HG02642 (cell line): ENCODE measurements around the gene CCDC12.
"Not testable (repeated sequence)": the region's sequence is repeated elsewhere in the genome, so short reads cannot be mapped to it uniquely, and the experiment has no call there.

ENCODE experiments used
- ATAC-seq: cut with Tn5 transposase; IDR thresholded peaks from one replicate; pipeline ENCODE4 v1.9.1; 2021; ENCODE audit warnings: mild to moderate bottlenecking; ENCODE audit not compliant: unreplicated experiment, poor library complexity

CCDC12 gene

DNA sequence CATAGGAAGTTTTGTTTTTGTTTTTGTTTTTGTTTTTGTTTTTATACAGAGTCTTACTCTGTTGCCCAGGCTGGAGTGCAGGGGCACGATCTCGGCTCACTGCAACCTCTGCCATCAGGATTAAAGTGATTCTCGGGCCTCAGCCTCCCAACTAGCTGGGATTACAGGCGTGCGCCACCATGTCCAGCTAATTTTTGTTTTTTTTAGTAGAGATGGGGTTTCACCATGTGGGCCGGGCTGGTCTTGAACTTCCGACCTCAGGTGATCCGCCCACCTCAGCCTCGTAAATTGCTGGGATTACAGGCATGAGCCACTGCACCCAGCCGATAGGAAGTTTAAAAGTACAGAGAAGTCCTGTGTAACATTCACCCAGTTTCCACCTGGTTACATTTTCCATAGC, 65.6 kb downstream of the CCDC12 start:
- ATAC-seq: not testable (repeated sequence)

DNA sequence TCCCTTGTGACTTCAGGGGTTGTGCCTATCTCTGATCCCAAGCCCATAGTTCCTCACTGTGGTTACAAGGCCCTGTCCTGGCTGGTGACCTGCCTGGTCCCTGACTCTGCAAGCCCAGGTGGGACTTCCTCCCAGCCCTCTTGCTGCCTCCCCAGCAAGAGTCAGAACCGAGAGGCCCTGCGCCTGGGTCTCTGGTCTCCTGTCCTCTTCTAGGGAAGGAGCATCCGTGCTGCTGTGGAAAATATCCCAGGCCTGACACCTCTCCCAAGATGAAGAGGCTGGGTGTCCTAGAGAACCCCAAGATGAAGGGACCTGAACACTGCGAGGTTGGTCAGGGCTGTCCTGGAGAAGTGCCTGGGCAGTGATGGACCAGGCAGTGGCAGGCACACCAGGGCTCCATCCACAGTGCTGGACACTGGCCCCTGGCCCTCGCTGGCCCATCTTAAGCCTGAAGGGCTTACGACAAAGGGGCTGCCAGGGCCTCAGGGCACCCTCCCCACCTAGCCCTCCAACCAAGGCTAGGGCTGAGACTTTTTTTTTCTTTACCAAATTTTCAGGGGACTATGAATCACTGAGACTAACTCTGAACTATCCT, 66.3 kb downstream of the CCDC12 start:
- no peak for ATAC-seq

DNA sequence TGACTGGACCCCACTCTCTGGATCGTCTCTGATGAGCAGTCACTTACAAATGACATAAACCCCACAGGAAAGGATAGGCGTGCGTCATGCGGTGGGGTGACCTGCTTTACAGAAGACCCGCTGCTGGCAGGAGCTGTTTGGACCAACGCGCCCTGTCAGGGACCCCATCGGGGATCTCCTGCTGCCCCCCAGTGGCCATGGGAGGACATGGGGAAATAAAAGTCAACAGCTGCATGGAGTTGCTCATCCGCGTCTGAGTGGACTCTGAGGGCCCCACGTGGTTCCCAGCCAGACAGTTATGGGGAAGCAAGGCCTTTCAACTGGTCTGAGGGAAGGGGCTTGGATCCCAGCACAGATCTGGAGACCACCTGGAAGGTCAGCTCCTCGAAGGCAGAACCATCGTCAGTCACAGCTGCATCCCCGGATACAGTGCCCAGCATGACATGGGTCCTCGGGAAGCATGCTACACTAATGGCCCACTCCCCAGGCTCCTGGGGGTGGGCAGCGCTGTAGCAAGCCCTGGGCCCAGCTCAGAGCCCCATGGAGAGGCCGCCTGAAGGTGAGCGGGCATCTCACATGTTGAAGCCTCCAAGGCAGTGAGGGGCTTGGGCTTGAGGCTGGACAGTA, 66.9 kb downstream of the CCDC12 start:
- peak; percentile 51 for ATAC-seq

DNA sequence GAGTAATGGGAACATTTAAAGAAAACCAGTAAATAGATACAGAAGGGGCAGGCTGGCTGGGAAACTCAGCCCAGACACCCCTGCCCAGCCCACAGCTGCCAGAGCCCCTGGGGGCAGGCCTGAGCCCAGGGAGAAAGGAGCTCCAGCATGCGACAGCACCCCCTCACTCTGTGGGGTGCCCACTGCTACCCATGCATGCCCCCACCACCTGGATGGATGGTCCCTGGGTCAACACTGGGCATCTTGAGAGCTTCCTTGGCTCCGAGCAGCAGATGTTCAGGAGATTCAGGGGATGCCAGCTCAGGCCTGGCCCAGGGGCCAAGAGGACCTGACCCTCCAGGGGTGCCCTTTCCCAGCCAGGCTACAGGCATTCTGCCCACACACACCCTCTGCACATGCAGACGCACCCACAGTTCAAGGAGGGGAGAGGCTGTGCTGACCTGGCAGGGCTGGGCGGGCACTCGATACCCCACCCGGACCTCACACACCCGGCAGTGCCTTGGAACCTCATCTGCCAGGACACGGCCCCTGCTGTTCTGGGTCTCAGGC, 67.5 kb downstream of the CCDC12 start:
- ATAC-seq: peak; percentile 9

DNA sequence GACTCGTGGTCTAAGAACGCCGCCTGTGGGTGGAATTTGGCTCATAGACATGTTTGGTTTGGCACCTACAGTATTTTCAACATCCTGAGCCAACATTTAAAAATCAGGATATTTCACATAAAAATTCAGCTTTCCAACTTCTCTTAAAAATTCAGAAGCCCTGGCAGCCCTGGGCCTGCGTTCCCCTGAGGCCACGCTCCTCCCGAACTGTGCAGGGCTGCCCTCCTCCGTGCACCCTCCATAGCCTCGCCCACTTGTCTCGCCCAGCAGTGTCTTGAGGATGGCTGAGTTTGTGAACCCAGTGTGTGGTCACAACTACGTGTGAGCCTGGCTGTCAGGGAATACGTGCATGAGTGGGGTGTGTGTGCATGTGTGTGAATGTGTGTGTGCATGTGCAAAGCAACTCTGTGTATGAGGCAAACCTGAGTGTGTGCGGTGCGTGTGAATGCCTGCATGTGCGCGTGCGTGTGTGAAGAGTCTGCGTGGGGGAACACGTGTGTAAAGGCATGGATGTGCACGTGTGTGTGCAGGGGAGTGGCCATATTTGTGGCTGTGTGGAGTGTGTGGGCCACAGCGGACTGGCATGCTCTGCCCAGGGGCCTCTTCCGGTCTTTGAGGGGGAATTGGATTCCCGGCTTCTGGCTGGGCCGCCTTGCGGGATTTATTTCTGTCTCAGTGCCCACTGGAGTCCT, 68.1 kb downstream of the CCDC12 start:
- no peak for ATAC-seq

DNA sequence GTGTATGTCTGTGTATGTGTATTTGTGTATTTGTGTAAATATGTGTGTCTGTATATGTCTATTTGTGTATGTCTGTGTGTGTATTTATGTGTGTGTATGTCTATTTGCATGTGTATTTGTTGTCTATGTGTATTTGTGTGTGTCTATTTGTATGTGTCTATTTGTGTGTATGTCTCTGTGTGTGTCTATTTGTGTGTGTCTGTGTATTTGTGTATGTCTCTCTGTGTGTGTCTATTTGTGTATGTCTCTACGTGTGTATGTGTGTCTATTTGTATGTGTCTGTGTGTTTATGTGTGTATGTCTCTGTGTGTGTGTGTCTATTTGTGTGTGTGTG, 68.6 kb downstream of the CCDC12 start:
- no peak for ATAC-seq

DNA sequence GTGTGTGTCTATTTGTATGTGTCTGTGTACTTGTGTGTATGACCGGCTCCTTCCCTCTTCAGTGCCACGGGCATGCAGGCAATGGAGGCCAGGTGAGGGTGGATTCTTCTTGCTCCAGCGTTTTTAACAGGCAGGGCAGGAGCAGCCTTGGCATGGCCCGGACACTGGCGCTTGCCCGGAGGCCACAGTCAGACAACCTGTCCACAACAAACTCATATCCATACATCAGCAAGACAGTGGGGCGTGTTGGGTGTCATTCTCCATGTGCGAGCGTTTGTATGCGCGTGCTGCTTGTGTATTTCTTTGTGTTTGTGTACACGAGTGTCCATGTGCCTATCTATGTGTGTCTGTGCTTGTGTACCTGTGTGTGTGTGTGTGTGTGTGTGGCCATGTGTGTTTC, 69.3 kb downstream of the CCDC12 start:
- no peak for ATAC-seq

DNA sequence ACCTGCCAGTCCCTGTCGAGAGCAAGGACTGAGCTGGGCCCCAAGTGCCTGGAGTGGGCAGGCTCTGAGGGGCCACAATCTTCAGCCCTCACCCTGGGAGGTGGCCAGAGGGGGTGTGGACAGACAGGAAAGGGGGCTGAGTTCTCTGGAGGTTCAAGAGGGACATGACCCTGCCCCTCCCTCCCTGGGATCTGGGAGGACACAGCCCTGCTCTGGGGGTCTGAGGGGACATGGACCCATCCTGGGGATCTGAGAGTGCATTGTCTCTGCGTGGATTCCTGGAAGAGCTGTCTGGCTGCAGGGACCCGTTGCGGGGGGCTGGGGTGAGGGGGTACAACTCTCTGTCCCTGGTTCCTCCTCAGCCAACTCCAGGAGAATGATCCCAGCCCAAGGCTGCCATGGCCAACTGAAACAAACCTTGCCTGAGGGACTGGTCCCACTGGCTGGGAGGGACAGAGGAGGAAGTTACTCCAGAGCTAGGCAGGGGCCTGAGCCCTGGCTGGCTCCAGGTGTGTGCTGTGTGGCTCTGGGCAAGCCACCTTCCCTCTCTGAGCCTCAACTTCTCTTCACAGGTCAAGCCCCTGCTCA, 70.0 kb downstream of the CCDC12 start:
- ATAC-seq: no peak

DNA sequence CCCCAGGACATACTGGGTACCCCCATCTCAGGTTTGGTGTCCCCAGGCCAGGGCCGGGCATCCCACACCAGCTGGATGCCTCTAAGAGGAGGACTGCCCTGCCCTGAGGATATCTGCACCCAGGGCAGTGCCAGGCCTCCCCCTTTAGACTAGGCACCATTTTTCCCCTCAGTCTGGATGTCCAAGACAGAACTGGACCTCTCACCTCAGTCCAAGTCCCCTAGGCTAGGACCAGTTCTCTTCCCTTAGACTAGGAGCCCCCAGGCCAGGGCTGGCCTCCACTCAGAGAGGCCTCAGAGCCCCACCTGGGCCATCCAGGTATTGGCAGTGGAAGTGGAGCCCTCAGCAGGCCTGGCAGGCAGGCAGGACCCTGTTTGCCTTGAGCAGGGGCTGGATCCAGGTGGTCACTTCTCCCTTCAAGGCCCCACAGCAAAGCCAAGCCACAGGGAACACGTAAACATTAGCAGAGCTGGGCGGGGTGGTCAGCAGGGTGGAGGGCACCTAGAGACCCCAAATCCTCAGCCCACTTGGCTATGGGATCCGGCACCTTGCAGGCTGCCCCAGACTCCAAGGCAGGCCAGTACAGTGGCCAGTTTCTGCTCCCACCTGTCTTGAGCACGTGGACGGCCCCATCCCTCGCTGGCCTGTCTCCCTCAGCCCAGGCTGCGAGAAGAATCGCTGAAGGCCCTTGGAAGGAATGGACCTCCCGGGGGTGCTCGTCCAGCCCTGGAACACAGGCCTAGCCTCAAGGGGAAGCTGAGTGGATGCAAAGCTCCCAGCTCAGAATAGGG, 70.7 kb downstream of the CCDC12 start:
- no peak for ATAC-seq

DNA sequence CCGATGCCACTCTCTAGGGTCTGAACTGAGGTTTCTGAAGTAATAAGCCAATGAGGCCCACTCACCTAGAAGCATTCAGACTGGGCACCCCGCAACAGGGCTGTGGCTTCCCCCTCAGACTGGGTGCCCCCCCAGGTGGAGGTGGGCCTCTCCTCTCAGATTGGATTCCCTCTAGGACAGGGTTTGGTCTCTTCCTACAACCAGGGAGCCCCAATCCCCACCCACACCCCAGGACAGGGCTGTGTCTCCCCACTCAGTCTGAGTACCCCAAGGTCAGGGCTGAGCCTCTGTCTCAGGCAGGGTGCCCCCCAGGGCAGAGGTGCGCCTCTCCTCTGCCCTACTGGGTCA, 71.4 kb downstream of the CCDC12 start:
- no peak for ATAC-seq

DNA sequence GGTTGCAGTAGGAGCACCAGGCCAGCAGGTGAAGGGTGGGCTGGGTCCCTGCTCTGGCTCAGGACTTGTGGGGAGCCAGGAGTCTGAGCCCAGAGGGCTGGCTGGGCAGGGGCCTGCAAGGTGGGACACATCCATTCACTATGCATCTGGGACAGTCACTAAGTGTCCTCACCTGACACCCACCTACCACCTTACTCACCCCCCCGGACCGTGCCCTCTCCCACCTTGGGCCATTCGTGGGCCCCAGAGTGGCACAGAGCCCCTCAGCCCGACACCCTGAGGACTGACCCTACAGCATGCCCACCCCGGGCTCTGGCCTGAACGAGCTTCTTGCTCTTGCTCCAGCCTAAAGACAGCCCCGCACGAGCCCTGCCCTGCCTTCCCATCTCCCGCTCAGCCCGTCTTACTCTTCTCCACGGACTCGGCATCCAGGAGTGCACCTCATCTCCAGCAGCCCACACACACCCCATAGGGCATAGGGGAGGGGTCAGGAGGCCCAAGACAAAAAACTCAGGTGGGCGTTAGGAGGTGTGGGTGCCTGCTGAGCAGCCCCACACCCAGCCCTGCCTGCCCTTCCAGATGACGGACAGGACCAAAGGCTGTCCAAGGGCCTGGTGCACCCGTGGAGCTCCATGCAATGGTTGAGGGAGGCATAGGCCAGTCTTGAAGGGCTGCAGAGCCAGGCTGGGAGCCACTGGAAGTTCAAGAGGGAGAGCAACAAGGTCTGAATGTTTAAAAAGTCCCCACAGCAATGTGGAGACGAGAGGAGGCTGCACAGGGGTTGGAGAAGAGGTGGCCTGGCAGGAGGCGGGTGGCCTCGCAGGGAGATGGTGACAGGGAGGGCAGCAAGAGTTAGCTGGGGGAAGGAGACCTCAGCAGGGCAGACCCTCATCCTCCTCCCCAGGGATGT, 72.0 kb downstream of the CCDC12 start:
- no peak for ATAC-seq

DNA sequence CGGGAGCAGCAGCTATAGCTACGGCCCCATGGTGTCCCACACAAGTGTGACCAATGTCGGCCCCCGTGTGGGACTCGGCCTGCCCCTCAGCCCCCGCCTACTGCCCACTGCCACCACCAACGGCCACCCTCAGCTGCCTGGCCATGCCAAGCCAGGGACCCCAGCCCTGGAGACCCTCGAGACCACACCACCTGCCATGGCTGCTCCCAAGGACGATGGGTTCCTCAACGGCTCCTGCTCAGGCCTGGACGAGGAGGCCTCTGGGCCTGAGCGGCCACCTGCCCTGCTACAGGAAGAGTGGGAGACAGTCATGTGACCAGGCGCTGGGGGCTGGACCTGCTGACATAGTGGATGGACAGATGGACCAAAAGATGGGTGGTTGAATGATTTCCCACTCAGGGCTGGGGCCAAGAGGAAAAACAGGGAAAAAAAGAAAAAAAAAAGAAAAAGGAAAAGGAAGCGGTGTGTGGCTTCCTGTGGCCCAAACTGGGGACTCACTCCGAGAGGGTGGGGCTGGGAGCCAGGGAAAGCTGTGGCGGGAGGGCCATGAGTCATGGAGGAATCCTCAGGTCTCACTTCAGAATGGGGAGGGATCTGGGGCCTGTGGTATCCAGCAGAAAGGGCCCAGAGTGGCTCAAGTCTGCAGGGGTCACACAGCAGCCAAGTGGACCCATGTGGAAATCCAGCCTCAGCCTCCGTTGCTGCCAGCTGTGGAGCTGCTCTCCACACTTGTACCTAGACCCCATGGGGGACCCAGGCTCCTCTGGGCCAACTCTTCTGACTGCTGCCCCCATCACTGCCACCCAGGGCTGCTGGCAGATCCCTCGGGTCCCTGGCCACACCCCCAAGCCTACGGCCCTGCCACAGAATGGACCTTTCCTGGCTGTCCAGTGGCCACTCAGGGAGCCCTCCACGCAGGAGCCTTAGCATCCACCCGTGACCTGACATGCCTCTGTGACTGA, 72.9 kb downstream of the CCDC12 start:
- no peak for ATAC-seq

DNA sequence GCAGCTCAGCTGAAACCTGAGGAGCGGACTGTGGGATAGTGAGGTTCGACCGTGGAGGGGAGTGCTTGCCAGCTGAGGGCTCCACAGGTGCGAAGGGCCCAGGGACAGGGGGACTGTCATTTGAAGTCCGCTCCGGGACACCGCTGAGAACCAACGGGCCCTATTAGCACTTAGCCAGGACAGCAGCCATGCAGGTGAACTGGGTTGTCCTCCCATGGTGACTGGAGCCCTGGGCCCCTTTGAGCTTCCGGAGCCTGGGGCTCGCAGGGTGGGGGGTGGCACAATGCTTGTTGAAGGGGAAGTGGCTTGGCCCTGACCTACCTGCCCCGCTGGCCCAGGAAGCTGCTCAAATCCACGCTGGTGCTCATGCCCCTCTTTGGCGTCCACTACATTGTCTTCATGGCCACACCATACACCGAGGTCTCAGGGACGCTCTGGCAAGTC, 74.3 kb downstream of the CCDC12 start:
- ATAC-seq: no peak

DNA sequence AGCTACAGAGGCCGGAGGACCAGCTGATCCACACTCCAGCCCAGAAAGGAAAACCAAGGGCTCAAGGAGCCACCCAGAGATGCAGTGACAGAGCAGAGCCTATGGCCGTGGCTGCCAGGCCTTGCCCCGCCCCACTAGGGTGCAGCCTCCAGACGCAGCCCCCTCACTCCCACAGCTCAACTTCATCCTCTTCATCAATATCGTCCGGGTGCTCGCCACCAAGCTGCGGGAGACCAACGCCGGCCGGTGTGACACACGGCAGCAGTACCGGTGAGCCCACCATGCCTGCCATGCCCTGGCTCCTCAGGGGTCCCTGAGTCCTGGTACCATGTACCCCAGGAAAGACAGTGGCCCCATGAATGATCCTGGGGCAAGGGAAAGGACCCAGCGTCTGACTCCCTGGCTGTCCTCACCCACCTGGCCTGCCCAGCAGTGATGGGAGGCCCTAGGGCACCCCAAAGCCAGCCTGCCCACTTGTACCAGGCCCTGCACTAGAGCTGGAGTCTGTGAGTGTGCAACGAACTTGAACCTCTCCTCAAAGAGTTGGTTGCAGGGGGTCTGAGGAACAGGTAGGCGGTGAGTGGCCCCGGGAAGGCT, 74.9 kb downstream of the CCDC12 start:
- no peak for ATAC-seq

DNA sequence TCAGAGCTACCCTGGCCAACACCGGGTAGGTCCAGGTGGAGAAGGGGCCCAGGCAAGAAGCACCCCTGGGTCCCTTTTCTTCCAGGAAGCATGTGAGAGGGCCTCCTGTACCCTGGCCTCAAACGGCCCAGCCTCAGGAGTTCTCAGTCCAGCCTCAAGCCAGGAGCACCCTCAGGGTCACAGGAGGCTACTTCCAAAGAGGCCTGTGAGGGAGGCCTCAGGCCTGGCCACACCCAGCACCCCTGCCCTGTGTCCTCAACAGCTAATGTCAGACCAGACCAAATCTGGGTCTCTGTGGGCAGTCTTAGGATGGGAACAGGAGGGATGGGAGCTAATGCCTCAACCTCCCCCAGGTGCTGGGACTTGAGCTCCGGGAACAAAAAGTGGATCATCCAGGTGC, 75.5 kb downstream of the CCDC12 start:
- no peak for ATAC-seq

DNA sequence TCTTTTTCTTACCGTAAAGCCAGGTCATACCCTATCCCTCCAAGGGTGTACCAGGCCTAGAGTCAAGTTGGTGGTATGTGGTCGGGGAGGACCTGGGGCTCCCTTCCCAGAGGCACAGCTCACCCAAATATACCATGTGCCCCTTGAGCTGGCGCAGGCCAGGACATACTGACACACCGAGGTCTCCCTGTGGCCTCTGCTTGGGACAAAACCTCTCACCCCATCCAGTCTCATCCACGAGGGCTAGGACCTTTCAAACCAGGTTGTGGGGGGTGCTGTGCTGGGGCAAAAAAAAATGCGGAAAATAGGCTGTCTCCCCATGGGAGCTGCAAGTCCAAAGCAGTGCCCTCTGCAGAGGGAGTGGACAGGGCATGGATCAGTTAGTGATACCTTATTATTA, 76.2 kb downstream of the CCDC12 start:
- ATAC-seq: no peak

DNA sequence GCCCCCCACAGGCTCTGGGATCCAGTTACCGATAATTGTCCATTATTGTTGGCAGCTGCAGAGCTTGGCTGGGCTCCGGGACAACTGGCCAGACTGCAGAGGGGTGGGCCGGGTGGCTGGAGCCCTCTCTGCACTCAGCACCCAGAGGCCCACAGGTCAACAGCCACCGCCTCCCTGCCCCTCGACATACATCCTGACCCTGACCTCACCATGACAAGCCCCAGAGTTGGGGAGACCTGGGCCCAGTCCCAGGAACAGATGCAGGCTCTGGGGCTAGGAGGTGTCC, 76.6 kb downstream of the CCDC12 start:
- no peak for ATAC-seq
